GM18507 (cell line): Measurements from ENCODE around the gene IFNA8.
A peak's percentile ranks its signal among the peaks of the same experiment; 100 is the strongest.
"Not testable (repeated sequence)": the region's sequence is repeated elsewhere in the genome, so short reads cannot be mapped to it uniquely, and the experiment has no call there.

Experiments
- DNase-seq: peaks from one replicate; pipeline ENCODE4 v3.0.0; 2011; ENCODE audit warnings: low read depth; ENCODE audit not compliant: insufficient read length; ENCODE audit errors: extremely low spot score
- FAIRE-seq: peaks from 2 replicates; lab custom pipeline; 2011; peaks lifted over from hg19 to GRCh38; lab: Jason Lieb, UNC

The IFNA8 gene

GRCh38 chr9:21408817-21409216, at the start of gene IFNA8:
IFNA8 (plus strand) TSS chr9:21409117; CDS start chr9:21409177, 60 bp downstream.
- DNase-seq (no peak), FAIRE-seq (no peak)

- no peak for DNase-seq
- FAIRE-seq: no peak
These were observed 46.6 kb upstream of the IFNA8 start for GRCh38 chr9:21362287-21362686.

GRCh38 chr9:21367169-21367568, 41.7 kb upstream of the IFNA8 start:
- FAIRE-seq: peak; percentile 18

GRCh38 chr9:21367957-21368356, 41.0 kb upstream of the IFNA8 start, which contains the start of gene IFNA13:
IFNA13 (minus strand) TSS chr9:21368057; CDS start chr9:21368010, 47 bp downstream.
- no peak for FAIRE-seq
- no peak for DNase-seq

More at GRCh38 chr9:21367169-21367568, 41.7 kb upstream of the IFNA8 start:
- not testable (repeated sequence) for DNase-seq

- FAIRE-seq, DNase-seq: not testable (repeated sequence)
These were observed 37.5 kb upstream of the IFNA8 start for GRCh38 chr9:21371467-21371866.

- peak; percentile 40 for DNase-seq
- FAIRE-seq: peak; percentile 97
These were observed 27.2 kb upstream of the IFNA8 start for GRCh38 chr9:21381448-21382339.

- no peak for FAIRE-seq
These were observed 25.3 kb upstream of the IFNA8 start for GRCh38 chr9:21383627-21384026.

GRCh38 chr9:21385131-21385670, 23.7 kb upstream of the IFNA8 start, which contains the start of gene IFNA2:
IFNA2 (minus strand) TSS chr9:21385398; CDS start chr9:21385329, 69 bp downstream.
- FAIRE-seq (peak; percentile 86), DNase-seq (no peak)

More at GRCh38 chr9:21383627-21384026, 25.3 kb upstream of the IFNA8 start:
- DNase-seq: no peak

- DNase-seq (no peak), FAIRE-seq (peak; percentile 77)
These were observed 16.6 kb upstream of the IFNA8 start for GRCh38 chr9:21392270-21392669.

GRCh38 chr9:21395778-21396717, 12.9 kb upstream of the IFNA8 start:
- FAIRE-seq (peak; percentile 67), DNase-seq (no peak)

GRCh38 chr9:21398955-21399489, 9.9 kb upstream of the IFNA8 start:
- DNase-seq: no peak
- FAIRE-seq: peak; percentile 9

GRCh38 chr9:21399956-21400355, 9.0 kb upstream of the IFNA8 start:
- FAIRE-seq (peak; percentile 65), DNase-seq (no peak)

- no peak for DNase-seq
- no peak for FAIRE-seq
These were observed 6.3 kb upstream of the IFNA8 start for GRCh38 chr9:21402386-21403251.

- FAIRE-seq (no peak), DNase-seq (no peak)
These were observed 4.8 kb upstream of the IFNA8 start for GRCh38 chr9:21404146-21404545.

GRCh38 chr9:21412107-21412506, 3.2 kb downstream of the IFNA8 start:
- DNase-seq (no peak), FAIRE-seq (no peak)

GRCh38 chr9:21413151-21413550, 4.2 kb downstream of the IFNA8 start:
- DNase-seq: no peak
- no peak for FAIRE-seq

GRCh38 chr9:21413624-21414023, 4.7 kb downstream of the IFNA8 start:
- no peak for DNase-seq

GRCh38 chr9:21414220-21414940, 5.5 kb downstream of the IFNA8 start:
- FAIRE-seq (no peak), DNase-seq (no peak)

More at GRCh38 chr9:21413624-21414023, 4.7 kb downstream of the IFNA8 start:
- peak; percentile 41 for FAIRE-seq
